ENCODE data around the gene VCAM1. TPM values are rescaled to one million over a fixed set of nuclear protein-coding genes. Genes with fewer than 3 reads are reported as not detected.

The VCAM1 gene
- total RNA-seq: under 1 TPM in 2 of 3 donors, not detected in 1; 0.12 to 0.15 TPM
- 0.09 TPM for total RNA-seq (2013)

- Mint-ChIP-seq H3K4me3 (no peak within 1 kb of the TSS), H3K9me3 (no peaks in the 10 kb centered on the region), H3K36me3 (no peaks in the 10 kb centered on the region), H3K4me1 (peaks cover 11 to 13% of the 10 kb centered on the region in 2 donors), H3K27me3 (ENCODE audit: low read depth in 2 of 2) (peaks cover 18 to 43% of the 10 kb centered on the region in 2 donors), H3K27ac (no peak within 1 kb of the TSS)
- no peak for TF ChIP-seq CTCF (IDR thresholded peaks at IDR 0.05)
- WGBS (ENCODE audit: insufficient coverage): 71% methylated on average over 7 of the region's 7 CpGs
- no peaks in the 10 kb centered on the region for H3K36me3 ChIP-seq (ENCODE audit: control insufficient read depth, insufficient read depth, low read length)
- H3K27me3 ChIP-seq (ENCODE audit: control insufficient read depth, insufficient read depth, low read length): peaks cover 3% of the 10 kb centered on the region
- no peak within 1 kb of the TSS for H3K4me3 ChIP-seq (ENCODE audit: low read length)
- H3K4me1 ChIP-seq (ENCODE audit: control insufficient read depth, insufficient read depth, low read length): no peaks in the 10 kb centered on the region
- ATAC-seq (no peak), DNase-seq (peak in 1 of 2 donors; percentile 38)
- no peak within 1 kb of the TSS for H3K27ac ChIP-seq (ENCODE audit: low read length)
- H3K9me3 ChIP-seq (ENCODE audit: control insufficient read depth, insufficient read depth, low read length): no peaks in the 10 kb centered on the region
- intact Hi-C loops (cut with micrococcal nuclease): loop anchor here (10.0 kb wide), 3 partner anchors 135 to 695 kb away; no protein-coding TSS in a partner anchor
Observed at GRCh38 chr1:100719490-100719889, at the start of gene VCAM1. Gene VCAM1 (plus strand): TSS chr1:100719742. CDS start chr1:100719861, 119 bp downstream.

- H3K9me3 ChIP-seq (ENCODE audit: control insufficient read depth, insufficient read depth, low read length): no peaks in the 10 kb centered on the region
- H3K27ac Mint-ChIP-seq: no peak overlapping the region
- ATAC-seq: no peak
Observed at GRCh38 chr1:100670083-100670482, 49.5 kb upstream of the VCAM1 start.

GRCh38 chr1:100671601-100672000 is 47.9 kb upstream of the VCAM1 start:
- DNase-seq (no peak), ATAC-seq (no peak)
- Histone ChIP-seq H3K4me3 (ENCODE audit: low read length) (no peak overlapping the region), H3K27ac (ENCODE audit: low read length) (no peak overlapping the region), H3K4me1 (ENCODE audit: control insufficient read depth, insufficient read depth, low read length) (no peaks in the 10 kb centered on the region), H3K9me3 (ENCODE audit: control insufficient read depth, insufficient read depth, low read length) (no peaks in the 10 kb centered on the region), H3K36me3 (ENCODE audit: control insufficient read depth, insufficient read depth, low read length) (no peaks in the 10 kb centered on the region), H3K27me3 (ENCODE audit: control insufficient read depth, insufficient read depth, low read length) (no peaks in the 10 kb centered on the region)
- Mint-ChIP-seq H3K4me1 (no peaks in the 10 kb centered on the region), H3K27ac (no peak overlapping the region), H3K9me3 (peaks cover 2 to 3% of the 10 kb centered on the region in 2 donors), H3K36me3 (no peaks in the 10 kb centered on the region), H3K27me3 (ENCODE audit: low read depth in 2 of 2) (peaks cover 8 to 9% of the 10 kb centered on the region in 2 donors), H3K4me3 (no peak overlapping the region)
- TF ChIP-seq CTCF (IDR thresholded peaks at IDR 0.05): no peak
- intact Hi-C loops (cut with micrococcal nuclease): no loop called here

More at GRCh38 chr1:100670083-100670482, 49.5 kb upstream of the VCAM1 start:
- Mint-ChIP-seq H3K9me3 (peaks cover 2 to 3% of the 10 kb centered on the region in 2 donors), H3K27me3 (ENCODE audit: low read depth in 2 of 2) (peaks cover 8 to 9% of the 10 kb centered on the region in 2 donors), H3K36me3 (no peaks in the 10 kb centered on the region), H3K4me3 (no peak overlapping the region), H3K4me1 (no peaks in the 10 kb centered on the region)
- WGBS (ENCODE audit: insufficient coverage): 64% methylated on average over 1 of the region's 1 CpG
- intact Hi-C loops (cut with micrococcal nuclease): no loop called here
- no peaks in the 10 kb centered on the region for H3K36me3 ChIP-seq (ENCODE audit: control insufficient read depth, insufficient read depth, low read length)
- no peak overlapping the region for H3K27ac ChIP-seq (ENCODE audit: low read length)
- H3K27me3 ChIP-seq (ENCODE audit: control insufficient read depth, insufficient read depth, low read length): no peaks in the 10 kb centered on the region
- no peak for TF ChIP-seq CTCF (IDR thresholded peaks at IDR 0.05)
- H3K4me3 ChIP-seq (ENCODE audit: low read length): no peak overlapping the region
- H3K4me1 ChIP-seq (ENCODE audit: control insufficient read depth, insufficient read depth, low read length): no peaks in the 10 kb centered on the region
- DNase-seq: no peak

Measured in natural killer cell (primary cell).